Natural killer cell (primary cell): ENCODE results near the gene WFS1. TPM values are rescaled to one million over a fixed set of nuclear protein-coding genes. Genes with fewer than 3 reads are reported as not detected.

Experiments used
- ATAC-seq, 3 donors: fragments of 150-1000 bp in 2 of 3; fragments of 200-7000 bp in 1 of 3; cut with Tn5 transposase; 1 replicate in 1 of 3; 2 replicates in 2 of 3; pipeline ENCODE4 v1.10.0; 2021; ENCODE audit warnings: mild to moderate bottlenecking in 2 of 3, moderate library complexity in 2 of 3
- DNase-seq, 2 donors: peaks; one replicate each; pipeline versions ENCODE4 v3.0.0 to v3.0.0-alpha.2; 2013 to 2021; ENCODE audit warnings: mixed read lengths in 1 of 2
- H3K27ac ChIP-seq: one replicate; pipeline ENCODE4 v1.5.1; 2013; ENCODE audit warnings: mild to moderate bottlenecking, low read length
- H3K27me3 ChIP-seq: one replicate; pipeline ENCODE4 v1.6.1; 2013; ENCODE audit warnings: low read length; ENCODE audit not compliant: control insufficient read depth, insufficient read depth
- H3K36me3 ChIP-seq: one replicate; pipeline ENCODE4 v1.6.1; 2013; ENCODE audit warnings: low read length; ENCODE audit not compliant: control insufficient read depth, insufficient read depth
- H3K4me1 ChIP-seq: one replicate; pipeline ENCODE4 v1.6.1; 2013; ENCODE audit warnings: low read length; ENCODE audit not compliant: control insufficient read depth, insufficient read depth
- H3K4me3 ChIP-seq: one replicate; pipeline ENCODE4 v1.5.1; 2013; ENCODE audit warnings: low read length
- H3K9me3 ChIP-seq: one replicate; pipeline ENCODE4 v1.6.1; 2013; ENCODE audit warnings: low read length; ENCODE audit not compliant: control insufficient read depth, insufficient read depth
- H3K27ac Mint-ChIP-seq, 2 donors: one replicate each; pipeline ENCODE4 v1.8.0; 2022; ENCODE audit warnings: mild to moderate bottlenecking in 2 of 2, mixed read lengths in 2 of 2, moderate library complexity in 1 of 2
- H3K27me3 Mint-ChIP-seq, 2 donors: one replicate each; pipeline ENCODE4 v1.8.0; 2022; ENCODE audit warnings: low read depth in 2 of 2, mixed read lengths in 2 of 2
- H3K36me3 Mint-ChIP-seq: one replicate; pipeline ENCODE4 v1.8.0; 2022; ENCODE audit warnings: mixed read lengths
- H3K4me1 Mint-ChIP-seq, 2 donors: one replicate each; pipeline ENCODE4 v1.8.0; 2022; ENCODE audit warnings: mixed read lengths in 2 of 2
- H3K4me3 Mint-ChIP-seq: one replicate; pipeline ENCODE4 v1.8.0; 2022; ENCODE audit warnings: mild to moderate bottlenecking, moderate library complexity, mixed read lengths
- H3K9me3 Mint-ChIP-seq, 2 donors: one replicate each; pipeline ENCODE4 v1.8.0; 2022; ENCODE audit warnings: mixed read lengths in 2 of 2
- CTCF ChIP-seq: fragments of 200-600 bp; IDR thresholded peaks from one replicate; pipeline ENCODE4 v1.8.0; 2022; ENCODE audit warnings: antibody characterized with exemption
- WGBS: methylation state at CpG from one replicate; pipeline ENCODE4 v1.1.7; 2013; ENCODE audit warnings: missing lambda C conversion rate; ENCODE audit not compliant: insufficient coverage; 5-methylcytosine and 5-hydroxymethylcytosine counted together
- intact Hi-C: fragments of 100-400 bp; cut with micrococcal nuclease; formaldehyde crosslinking; loops from one replicate; pipeline ENCODE4 v1.14.2; 2022
- total RNA-seq, 4 donors: library from RNA; stranded (reverse); fragments of 120-200 nt in 1 of 4; gene quantifications; one replicate each; pipeline versions ENCODE4 v1.2.3 to v1.2.4, GENCODE V29; 2013 to 2022

WFS1 gene
- total RNA-seq, 3 donors from 2014 or later (not counting 1 experiment from before 2014, with no cell fraction given): 3.0 to 5.6 (median 3.5) TPM

- TF ChIP-seq CTCF: no peak
- Mint-ChIP-seq H3K27ac (no peak overlapping the region), H3K4me3 (no peak overlapping the region), H3K9me3 (no peaks in the 10 kb centered on the region), H3K4me1 (peaks cover 0 to 14% of the 10 kb centered on the region in 2 donors), H3K27me3 (peaks cover 22 to 34% of the 10 kb centered on the region in 2 donors), H3K36me3 (no peaks in the 10 kb centered on the region)
- ATAC-seq: no peak
- no peak for DNase-seq
- peaks cover 4% of the 10 kb centered on the region for H3K9me3 ChIP-seq
- WGBS: 93% methylated on average over 23 of the region's 23 CpGs
- H3K27ac ChIP-seq: no peak overlapping the region
- H3K27me3 ChIP-seq: no peaks in the 10 kb centered on the region
- no peak overlapping the region for H3K4me3 ChIP-seq
- intact Hi-C loops: no loop called here
- no peaks in the 10 kb centered on the region for H3K4me1 ChIP-seq
- no peaks in the 10 kb centered on the region for H3K36me3 ChIP-seq
Observed at GRCh38 chr4:6322067-6322760, 52.6 kb downstream of the WFS1 start.

- Histone ChIP-seq H3K27me3 (no peaks in the 10 kb centered on the region), H3K36me3 (no peaks in the 10 kb centered on the region), H3K4me3 (no peak overlapping the region), H3K27ac (no peak overlapping the region), H3K4me1 (no peaks in the 10 kb centered on the region), H3K9me3 (peaks cover 4% of the 10 kb centered on the region)
- no peak for TF ChIP-seq CTCF
- Mint-ChIP-seq H3K4me1 (peaks cover 0 to 14% of the 10 kb centered on the region in 2 donors), H3K27me3 (peaks cover 21 to 30% of the 10 kb centered on the region in 2 donors), H3K9me3 (no peaks in the 10 kb centered on the region), H3K27ac (no peak overlapping the region), H3K4me3 (no peak overlapping the region), H3K36me3 (no peaks in the 10 kb centered on the region)
- DNase-seq: no peak
- 61% methylated on average over 33 of the region's 33 CpGs for WGBS
- no peak for ATAC-seq
- intact Hi-C loops: no loop called here
Observed at GRCh38 chr4:6322761-6323566, 53.3 kb downstream of the WFS1 start.

GRCh38 chr4:6324461-6324998 is 54.9 kb downstream of the WFS1 start:
- no peak overlapping the region for H3K27ac ChIP-seq
- peaks cover 0 to 14% of the 10 kb centered on the region in 2 donors for H3K4me1 Mint-ChIP-seq
- ATAC-seq: no peak
- H3K36me3 Mint-ChIP-seq: no peaks in the 10 kb centered on the region
- 17% methylated on average over 12 of the region's 15 CpGs for WGBS
- no peak for DNase-seq
- H3K4me3 Mint-ChIP-seq: no peak overlapping the region
- no peaks in the 10 kb centered on the region for H3K4me1 ChIP-seq
- H3K27ac Mint-ChIP-seq: no peak overlapping the region
- H3K27me3 ChIP-seq: no peaks in the 10 kb centered on the region
- peaks cover 27 to 36% of the 10 kb centered on the region in 2 donors for H3K27me3 Mint-ChIP-seq
- H3K36me3 ChIP-seq: no peaks in the 10 kb centered on the region
- no peaks in the 10 kb centered on the region for H3K9me3 Mint-ChIP-seq
- peaks cover 4% of the 10 kb centered on the region for H3K9me3 ChIP-seq
- intact Hi-C loops: no loop called here
- H3K4me3 ChIP-seq: no peak overlapping the region
- no peak for TF ChIP-seq CTCF
